ENCODE measurements around the gene HSPA6.

DNA sequence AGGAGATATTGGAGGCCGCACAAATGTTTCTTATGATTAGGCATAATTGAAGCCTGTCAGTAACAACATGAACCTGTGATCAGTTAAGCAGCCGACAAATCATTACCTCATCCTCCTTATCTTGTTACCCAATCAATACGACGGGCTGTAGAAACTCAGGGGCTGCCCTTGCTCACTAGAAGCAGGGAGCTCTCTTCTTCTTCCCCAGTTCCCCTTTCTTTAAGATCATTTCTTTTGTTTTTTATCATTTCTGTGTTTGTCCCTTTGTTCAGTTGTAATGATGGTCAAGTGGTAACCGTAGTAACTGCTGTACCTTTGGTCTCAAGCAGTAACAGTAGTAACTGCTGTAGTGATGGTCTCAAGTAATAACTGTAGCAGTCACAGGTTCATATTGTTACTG lies 32.9 kb upstream of the HSPA6 start:
- TF ChIP-seq, protein P1, sequence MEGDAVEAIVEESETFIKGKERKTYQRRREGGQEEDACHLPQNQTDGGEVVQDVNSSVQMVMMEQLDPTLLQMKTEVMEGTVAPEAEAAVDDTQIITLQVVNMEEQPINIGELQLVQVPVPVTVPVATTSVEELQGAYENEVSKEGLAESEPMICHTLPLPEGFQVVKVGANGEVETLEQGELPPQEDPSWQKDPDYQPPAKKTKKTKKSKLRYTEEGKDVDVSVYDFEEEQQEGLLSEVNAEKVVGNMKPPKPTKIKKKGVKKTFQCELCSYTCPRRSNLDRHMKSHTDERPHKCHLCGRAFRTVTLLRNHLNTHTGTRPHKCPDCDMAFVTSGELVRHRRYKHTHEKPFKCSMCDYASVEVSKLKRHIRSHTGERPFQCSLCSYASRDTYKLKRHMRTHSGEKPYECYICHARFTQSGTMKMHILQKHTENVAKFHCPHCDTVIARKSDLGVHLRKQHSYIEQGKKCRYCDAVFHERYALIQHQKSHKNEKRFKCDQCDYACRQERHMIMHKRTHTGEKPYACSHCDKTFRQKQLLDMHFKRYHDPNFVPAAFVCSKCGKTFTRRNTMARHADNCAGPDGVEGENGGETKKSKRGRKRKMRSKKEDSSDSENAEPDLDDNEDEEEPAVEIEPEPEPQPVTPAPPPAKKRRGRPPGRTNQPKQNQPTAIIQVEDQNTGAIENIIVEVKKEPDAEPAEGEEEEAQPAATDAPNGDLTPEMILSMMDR (IDR thresholded peaks at IDR 0.05; ENCODE audit: low read length): no peak
- TF ChIP-seq EZH2 (IDR thresholded peaks at IDR 0.05; ENCODE audit: borderline replicate concordance, low read length): no peak
